ENCODE measurements around the gene A4GALT.

The A4GALT gene

DNA sequence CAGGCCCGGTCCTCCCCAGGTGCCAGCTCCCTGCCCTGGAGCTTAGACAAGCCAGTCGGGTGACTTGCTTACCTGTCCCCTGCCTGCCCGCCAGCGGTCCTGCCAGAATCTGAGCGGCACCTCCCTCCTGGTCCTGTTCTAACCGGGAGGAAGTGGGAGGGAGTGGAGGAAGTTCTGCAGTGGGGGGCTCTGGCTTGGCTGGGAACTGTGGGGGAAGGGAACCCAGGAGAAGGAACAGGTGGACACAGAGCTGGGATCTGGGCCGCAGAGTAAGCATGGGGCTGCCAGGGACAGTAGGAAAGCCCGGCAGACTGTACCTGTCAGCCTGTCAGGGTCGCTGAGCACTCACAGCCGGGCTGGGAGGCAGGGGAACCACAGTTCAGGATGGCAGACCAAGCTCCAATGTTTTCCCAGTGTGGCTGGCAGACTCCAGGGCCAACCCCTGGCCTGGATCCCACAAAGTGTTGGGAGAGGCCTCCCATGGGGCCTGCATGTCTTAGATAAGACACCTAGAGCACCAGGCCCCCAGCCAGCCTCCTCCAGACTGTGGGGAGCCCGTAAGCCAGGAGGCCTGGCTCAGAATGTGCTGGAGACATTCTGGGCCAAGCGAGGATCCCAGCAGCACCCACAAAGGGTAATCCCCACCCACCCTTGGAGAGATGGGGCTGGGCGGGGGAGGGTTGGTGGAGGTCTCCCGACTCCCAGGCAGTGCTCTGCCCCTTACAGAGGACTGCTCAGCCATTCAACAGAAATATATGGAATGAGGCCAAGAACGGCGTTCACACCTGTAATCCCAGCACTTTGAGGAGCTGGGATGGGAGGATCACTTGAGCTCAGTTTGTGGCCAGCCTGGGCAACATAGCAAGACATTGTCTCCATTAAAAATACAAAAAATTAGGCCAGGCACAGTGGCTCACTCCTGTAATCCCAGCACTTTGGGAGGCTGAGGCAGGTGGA, 73.8 kb downstream of the A4GALT start:
- no peak for DNase-seq

DNA sequence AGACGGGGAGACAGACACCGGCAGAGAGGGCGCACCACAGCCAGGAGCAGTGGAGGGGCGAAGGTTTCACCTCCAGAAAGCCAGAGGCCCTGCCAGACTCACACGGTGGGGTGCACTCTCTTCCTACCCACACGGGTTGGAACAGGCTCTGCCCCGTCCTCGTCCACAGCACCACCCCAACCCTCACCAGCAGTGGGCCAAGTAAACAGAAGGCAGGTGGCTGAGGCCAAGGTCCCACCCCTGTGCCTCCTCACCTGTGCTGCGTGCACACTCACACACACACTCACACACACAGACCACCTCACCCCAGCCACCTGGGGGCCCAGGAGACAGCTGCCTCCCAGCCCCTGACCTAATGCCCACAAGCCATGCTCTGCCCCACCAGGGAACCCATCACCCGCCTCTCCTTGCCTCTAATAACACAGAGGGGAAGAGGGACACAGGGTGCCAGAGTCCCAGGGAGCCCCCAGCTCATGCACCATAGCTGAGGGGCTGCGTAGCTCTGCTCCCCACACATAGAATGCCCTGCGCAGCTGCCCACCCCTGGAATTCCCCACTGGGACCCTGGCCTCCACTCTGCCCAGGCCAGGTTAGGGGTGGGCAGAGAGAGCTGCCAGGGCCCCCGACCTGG, 74.6 kb downstream of the A4GALT start:
- no peak for DNase-seq

DNA sequence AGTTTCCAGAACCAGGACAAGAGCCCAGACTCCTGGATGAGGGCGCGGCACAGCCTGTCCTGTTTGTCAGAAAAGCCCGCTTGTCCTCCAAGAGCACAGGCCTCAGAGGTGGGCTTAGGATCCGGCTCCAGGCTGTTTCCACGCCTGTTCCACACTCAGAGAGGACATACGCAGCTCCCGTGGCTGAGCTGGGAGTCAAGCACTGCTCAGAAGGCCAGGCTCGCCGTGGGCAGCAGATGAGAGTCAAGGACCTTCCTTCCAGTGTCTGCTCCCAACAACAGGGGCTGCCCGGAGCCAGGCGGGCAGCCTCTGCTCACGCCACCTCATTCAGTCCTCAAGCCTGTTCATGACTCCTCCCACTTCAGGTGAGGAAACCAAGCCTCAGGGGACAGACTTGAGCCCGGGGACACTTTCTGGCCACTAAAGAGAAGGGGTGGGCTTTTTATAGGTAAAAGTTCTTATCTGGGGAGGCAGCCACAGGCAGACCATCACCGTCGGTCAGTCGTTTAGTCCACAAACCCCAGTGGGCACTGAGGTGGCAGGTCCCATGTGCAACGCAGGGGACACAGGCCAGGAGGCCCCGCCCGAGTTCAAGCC, 75.2 kb downstream of the A4GALT start:
- no peak for DNase-seq

DNA sequence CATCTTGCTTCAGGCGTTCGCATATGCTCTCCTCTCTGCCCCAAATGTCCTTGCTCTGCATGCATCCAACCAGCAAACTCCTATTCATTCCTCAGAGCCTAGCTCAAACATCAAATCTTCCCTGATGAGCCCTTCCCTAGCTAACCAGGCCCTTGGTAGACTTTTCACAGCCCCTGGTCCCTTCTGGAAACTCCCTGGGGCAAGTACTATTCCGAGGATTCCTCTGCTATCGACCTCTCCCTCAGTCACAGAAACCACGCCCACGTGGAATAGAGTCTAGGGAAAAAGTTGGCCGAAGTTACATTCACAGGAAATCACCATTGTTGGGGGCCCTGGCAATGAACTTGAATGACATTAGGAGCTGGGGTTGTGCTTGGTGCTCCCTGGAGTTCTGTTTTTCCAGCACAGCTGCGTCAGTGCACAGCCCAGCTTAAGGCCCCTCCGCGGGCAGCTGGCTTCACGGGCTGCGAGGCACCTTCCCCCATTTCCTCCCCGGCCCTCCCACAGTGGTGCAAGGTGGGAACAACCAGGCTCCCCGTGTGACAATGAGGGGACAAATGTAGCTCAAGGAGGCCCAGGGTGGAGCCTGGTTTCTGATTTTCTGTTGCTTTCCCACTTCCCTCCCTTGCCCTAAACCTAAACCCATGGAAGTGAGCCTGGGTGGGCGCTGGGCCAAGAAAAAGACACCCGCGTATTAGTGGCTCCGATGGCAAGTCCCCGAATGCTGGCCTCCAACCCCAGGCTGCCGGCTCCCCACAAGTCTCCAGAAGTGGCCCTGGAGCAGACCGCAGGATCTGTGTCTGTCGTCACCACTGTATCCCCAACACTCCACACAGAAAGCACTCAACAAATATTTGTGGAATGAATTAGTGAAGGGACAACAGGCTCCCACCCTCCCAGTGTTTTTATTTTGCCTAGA, 76.0 kb downstream of the A4GALT start:
- DNase-seq: no peak

DNA sequence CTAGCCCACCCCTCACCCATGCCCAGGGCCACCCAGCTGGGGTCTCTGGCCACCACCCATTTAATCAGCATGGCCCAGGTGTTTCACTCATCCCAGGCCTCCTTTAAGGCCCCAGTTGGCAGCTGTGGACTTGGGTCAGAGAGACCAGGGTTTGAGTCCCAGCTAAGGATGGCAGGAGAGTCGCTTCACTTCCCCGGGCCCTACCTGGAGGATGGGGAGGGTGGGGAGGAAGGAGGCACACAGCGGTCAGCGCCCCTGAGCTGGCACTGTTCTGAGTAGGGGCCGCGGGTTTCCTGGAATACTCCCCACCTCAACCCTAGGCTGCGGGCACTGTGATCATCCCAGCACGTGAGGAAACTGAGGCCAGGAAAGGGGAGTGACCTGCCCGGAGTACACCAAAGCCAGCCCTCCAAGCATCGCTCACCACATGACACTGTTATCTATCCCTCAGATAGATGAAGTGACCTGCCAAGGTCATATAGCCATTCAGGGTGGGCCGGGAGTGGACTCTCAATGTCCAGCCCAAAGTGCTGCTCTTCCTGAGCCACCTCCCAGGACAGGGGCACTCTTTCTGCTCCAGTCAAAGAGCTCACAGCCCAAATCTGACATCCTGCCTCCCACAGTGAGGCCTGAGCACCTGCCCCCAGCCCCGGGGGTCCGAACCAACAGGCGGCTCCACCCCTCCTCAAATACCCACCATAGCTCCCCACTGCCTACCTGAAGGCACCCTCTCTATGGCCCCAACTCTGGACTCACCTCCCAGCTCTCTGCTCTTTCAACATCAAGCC, 76.8 kb downstream of the A4GALT start:
- no peak for DNase-seq

DNA sequence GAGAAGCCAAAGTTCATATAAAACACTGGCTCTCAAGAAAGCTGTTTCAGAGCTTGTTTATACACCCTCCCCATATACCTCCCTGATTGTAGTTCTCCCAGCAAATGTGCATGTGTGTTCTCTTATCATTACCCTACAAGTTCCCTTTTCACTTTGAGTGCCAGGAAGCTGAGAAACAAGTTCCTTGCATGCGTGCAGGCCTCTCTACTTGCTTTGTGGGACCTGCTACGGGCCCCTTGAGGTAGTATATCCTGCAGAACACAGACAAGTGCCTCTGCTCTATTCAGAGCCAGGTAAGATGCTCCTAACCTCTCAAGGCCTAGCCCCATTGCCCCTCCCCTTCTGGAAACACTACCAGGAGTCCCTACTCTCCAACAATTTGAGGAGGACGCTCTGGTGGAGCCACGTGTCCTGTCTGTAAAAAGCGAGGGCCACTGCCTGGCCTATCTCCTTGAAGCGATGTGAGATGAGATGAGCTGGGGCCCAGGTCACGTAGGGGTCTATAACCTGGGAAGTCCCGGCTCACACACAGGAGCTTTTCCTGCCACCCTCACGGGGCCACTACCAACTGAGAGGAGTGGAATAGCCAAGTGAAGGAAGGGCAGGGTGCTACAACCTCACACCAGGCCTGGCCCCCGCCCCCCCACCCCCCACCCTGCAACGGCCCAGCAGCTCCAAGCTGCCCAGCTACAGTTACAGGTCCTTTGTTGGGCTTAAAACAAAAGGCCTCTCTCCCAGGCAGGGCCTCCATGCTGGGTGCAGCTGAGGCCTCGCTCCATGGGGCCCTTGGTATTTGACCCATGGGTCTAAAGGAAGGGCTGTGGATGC, 77.7 kb downstream of the A4GALT start:
- no peak for DNase-seq

Measured in stimulated activated CD4-positive, alpha-beta T cell treated with anti-CD3 and anti-CD28 coated beads, Interleukin-4, amount 100 ng/mL, for 24 hours (primary cell).